ENCODE results near the gene SHH. TPM values are rescaled to one million over a fixed set of nuclear protein-coding genes. Genes with fewer than 3 reads are reported as not detected.
A peak's percentile ranks its signal among the peaks of the same experiment; 100 is the strongest.

Gene SHH
- polyA plus RNA-seq, 3 donors = not detected

DNA sequence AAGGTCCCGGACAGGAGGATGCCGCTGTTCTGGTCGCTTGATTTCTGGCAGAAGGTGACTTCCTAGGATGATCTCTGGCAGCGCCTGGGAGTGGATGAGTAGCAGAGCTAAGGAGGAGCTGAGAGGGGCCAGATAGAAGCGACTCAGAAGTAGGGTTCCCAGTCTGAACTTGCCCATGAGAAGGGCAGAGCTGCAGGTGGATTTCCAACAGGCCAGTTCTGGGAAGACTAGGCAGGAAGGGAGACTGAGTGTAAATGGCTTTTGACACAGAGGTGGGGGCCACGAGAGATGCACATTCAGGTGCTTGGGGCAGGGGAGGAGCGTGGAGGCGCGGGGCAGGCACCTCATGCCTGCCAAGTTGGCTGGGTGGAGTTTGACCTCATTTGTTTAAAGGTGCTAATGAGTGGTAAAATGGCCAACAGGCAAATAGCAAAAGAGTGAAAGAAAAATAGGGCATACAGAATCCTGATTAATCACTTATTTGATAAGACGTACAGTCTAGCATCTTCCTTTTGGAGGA lies 58.8 kb downstream of the SHH start:
- peaks cover 0 to 6% (median 0%) of the 10 kb centered on the region in 7 donors for H3K9me3 Mint-ChIP-seq
- H3K4me1 Mint-ChIP-seq = peaks cover 57% of the 10 kb centered on the region
- H2AFZ ChIP-seq (ENCODE audit: insufficient read depth, low read depth, low read length, poor library complexity, severe bottlenecking) = no peak overlapping the region
- intact Hi-C loops (cut with micrococcal nuclease) = no loop called here
- no peak overlapping the region for H3K4me3 ChIP-seq (replicated peaks in 1 of 3; ENCODE audit: low read depth in 2 of 3, low read length in 3 of 3)
- peaks cover 29 to 45% of the 10 kb centered on the region in 2 donors for H3K4me1 ChIP-seq (ENCODE audit: control insufficient read depth in 1 of 2, insufficient read depth in 2 of 2, low read length in 2 of 2)
- H3K36me3 ChIP-seq (replicated peaks in 1 of 2; ENCODE audit: control insufficient read depth in 1 of 2, insufficient read depth in 2 of 2, low read length in 2 of 2) = peaks cover 0 to 61% of the 10 kb centered on the region in 2 donors
- no peak overlapping the region for H3K27ac ChIP-seq (ENCODE audit: low read depth in 1 of 2, low read length in 2 of 2)
- TF ChIP-seq, protein P1, sequence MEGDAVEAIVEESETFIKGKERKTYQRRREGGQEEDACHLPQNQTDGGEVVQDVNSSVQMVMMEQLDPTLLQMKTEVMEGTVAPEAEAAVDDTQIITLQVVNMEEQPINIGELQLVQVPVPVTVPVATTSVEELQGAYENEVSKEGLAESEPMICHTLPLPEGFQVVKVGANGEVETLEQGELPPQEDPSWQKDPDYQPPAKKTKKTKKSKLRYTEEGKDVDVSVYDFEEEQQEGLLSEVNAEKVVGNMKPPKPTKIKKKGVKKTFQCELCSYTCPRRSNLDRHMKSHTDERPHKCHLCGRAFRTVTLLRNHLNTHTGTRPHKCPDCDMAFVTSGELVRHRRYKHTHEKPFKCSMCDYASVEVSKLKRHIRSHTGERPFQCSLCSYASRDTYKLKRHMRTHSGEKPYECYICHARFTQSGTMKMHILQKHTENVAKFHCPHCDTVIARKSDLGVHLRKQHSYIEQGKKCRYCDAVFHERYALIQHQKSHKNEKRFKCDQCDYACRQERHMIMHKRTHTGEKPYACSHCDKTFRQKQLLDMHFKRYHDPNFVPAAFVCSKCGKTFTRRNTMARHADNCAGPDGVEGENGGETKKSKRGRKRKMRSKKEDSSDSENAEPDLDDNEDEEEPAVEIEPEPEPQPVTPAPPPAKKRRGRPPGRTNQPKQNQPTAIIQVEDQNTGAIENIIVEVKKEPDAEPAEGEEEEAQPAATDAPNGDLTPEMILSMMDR (IDR thresholded peaks at IDR 0.05) = no peak
- H3K4me3 Mint-ChIP-seq = no peak overlapping the region
- peaks cover 96% of the 10 kb centered on the region for H3K79me2 ChIP-seq (ENCODE audit: insufficient read depth, low read length)
- peaks cover 100% of the 10 kb centered on the region for H4K20me1 ChIP-seq (ENCODE audit: insufficient read depth, low read length)
- 100% methylated on average over 9 of the region's 10 CpGs for WGBS (ENCODE audit: insufficient coverage)
- DNase-seq = no peak
- peaks cover 0 to 3% of the 10 kb centered on the region in 2 donors for H3K9me3 ChIP-seq (replicated peaks in 1 of 2; ENCODE audit: control insufficient read depth in 1 of 2, insufficient read depth in 1 of 2, low read length in 2 of 2)
- no peak overlapping the region for H3K4me2 ChIP-seq (replicated peaks; ENCODE audit: extremely low read depth, low read length, poor library complexity, severe bottlenecking)
- H3K27me3 ChIP-seq (ENCODE audit: control insufficient read depth in 2 of 2, insufficient read depth in 2 of 2, low read length in 2 of 2) = no peaks in the 10 kb centered on the region
- peak overlapping the region in 3 of 7 donors; percentile 14 to 39 (median 34) for H3K27ac Mint-ChIP-seq
- no peaks in the 10 kb centered on the region for H3K27me3 Mint-ChIP-seq (ENCODE audit: low read depth in 3 of 3)
- peaks cover 28 to 44% of the 10 kb centered on the region in 2 donors for H3K36me3 Mint-ChIP-seq
- no peak overlapping the region for H3K9ac ChIP-seq (ENCODE audit: insufficient read depth, low read length, poor library complexity, severe bottlenecking)

DNA sequence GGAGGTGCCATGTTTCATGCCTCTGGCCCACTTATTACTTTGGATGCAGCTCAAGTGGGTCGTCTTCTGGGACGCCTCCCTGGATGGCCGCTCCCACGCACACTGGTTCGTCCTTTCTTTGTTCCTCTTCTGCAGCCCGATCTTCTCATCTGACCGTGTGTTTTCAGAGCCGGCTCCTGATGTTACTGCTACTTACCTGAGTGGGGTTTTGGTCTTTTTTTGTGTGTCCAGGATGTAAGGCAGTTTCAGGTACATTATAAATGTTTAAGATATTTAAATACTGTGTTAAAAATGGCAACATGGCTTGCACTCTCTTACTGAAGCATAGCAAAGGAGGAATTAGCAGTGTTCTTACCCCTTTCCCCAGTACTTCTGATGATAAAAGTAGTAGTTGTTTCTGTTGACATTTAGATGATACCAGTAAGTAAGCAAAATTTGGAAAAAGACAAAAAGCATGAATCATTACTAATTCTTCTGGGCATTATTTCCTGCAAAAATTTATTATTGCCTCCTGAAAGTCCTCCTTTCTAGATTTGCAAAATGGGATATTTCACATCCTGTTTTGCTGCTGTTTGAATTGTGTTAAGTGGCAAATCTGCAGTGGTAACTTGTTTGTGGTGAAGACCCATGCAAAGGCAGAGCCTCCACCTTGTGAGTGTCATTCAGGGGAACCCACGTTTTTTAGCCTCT lies 59.4 kb downstream of the SHH start:
- peaks cover 100% of the 10 kb centered on the region for H4K20me1 ChIP-seq (ENCODE audit: insufficient read depth, low read length)
- TF ChIP-seq, protein P1 (IDR thresholded peaks at IDR 0.05) = no peak
- H3K4me3 ChIP-seq (replicated peaks in 1 of 3; ENCODE audit: low read depth in 2 of 3, low read length in 3 of 3) = no peak overlapping the region
- no peak overlapping the region for H2AFZ ChIP-seq (ENCODE audit: insufficient read depth, low read depth, low read length, poor library complexity, severe bottlenecking)
- Mint-ChIP-seq H3K4me1 (peaks cover 63% of the 10 kb centered on the region), H3K4me3 (no peak overlapping the region), H3K27me3 (ENCODE audit: low read depth in 3 of 3) (no peaks in the 10 kb centered on the region), H3K36me3 (peaks cover 29 to 45% of the 10 kb centered on the region in 2 donors), H3K27ac (peak overlapping the region in 4 of 7 donors; percentile 0 to 76 (median 8)), H3K9me3 (peaks cover 0 to 6% (median 0%) of the 10 kb centered on the region in 7 donors)
- intact Hi-C loops (cut with micrococcal nuclease) = no loop called here
- no peaks in the 10 kb centered on the region for H3K27me3 ChIP-seq (ENCODE audit: control insufficient read depth in 2 of 2, insufficient read depth in 2 of 2, low read length in 2 of 2)
- no peak overlapping the region for H3K9ac ChIP-seq (ENCODE audit: insufficient read depth, low read length, poor library complexity, severe bottlenecking)
- peaks cover 29 to 45% of the 10 kb centered on the region in 2 donors for H3K4me1 ChIP-seq (ENCODE audit: control insufficient read depth in 1 of 2, insufficient read depth in 2 of 2, low read length in 2 of 2)
- peaks cover 0 to 3% of the 10 kb centered on the region in 2 donors for H3K9me3 ChIP-seq (replicated peaks in 1 of 2; ENCODE audit: control insufficient read depth in 1 of 2, insufficient read depth in 1 of 2, low read length in 2 of 2)
- H3K27ac ChIP-seq (ENCODE audit: low read depth in 1 of 2, low read length in 2 of 2) = no peak overlapping the region
- no peak overlapping the region for H3K4me2 ChIP-seq (replicated peaks; ENCODE audit: extremely low read depth, low read length, poor library complexity, severe bottlenecking)
- H3K79me2 ChIP-seq (ENCODE audit: insufficient read depth, low read length) = peaks cover 96% of the 10 kb centered on the region
- 63% methylated on average over 6 of the region's 9 CpGs for WGBS (ENCODE audit: insufficient coverage)
- no peak for DNase-seq
- H3K36me3 ChIP-seq (replicated peaks in 1 of 2; ENCODE audit: control insufficient read depth in 1 of 2, insufficient read depth in 2 of 2, low read length in 2 of 2) = peaks cover 3 to 61% of the 10 kb centered on the region in 2 donors
